ENCODE measurements around the gene ZNF460.
A peak's percentile ranks its signal among the peaks of the same experiment; 100 is the strongest.

- no peak for TF ChIP-seq IRF3 (IDR thresholded peaks at IDR 0.05; ENCODE audit: low read depth, low read length)
- TF ChIP-seq TAF1 (IDR thresholded peaks at IDR 0.05; ENCODE audit: borderline replicate concordance, low read depth, low read length): peak; percentile 59; the same call in 1 of the 2 replicates
- no peak for TF ChIP-seq SMC3 (IDR thresholded peaks at IDR 0.05; ENCODE audit: low read depth, low read length)
- peak; percentile 92 for TF ChIP-seq POLR2AphosphoS5 (IDR thresholded peaks at IDR 0.05; ENCODE audit: low read depth, low read length)
- TF ChIP-seq USF2 (IDR thresholded peaks at IDR 0.05; ENCODE audit: borderline replicate concordance, low read depth, low read length): no peak
Measured at GRCh38 chr19:57279418-57280164, 694 bp upstream of the ZNF460 start.

Measured in SK-N-SH (cell line).